HEK293 (cell line): ENCODE data around the gene BCL2.

Experiments
- CTCF ChIP-seq: fragments of 450-650 bp; formaldehyde crosslinking; IDR thresholded peaks from 2 replicates; pipeline ENCODE4 v1.5.1; 2016; ENCODE audit warnings: missing biosample characterization, missing genetic modification characterization
- ELK4 ChIP-seq: IDR thresholded peaks from 2 replicates; pipeline ENCODE4 v1.6.1; 2011; ENCODE audit warnings: mild to moderate bottlenecking, low read depth, low read length, borderline replicate concordance
- INSM2 ChIP-seq: fragments of 450-650 bp; formaldehyde crosslinking; IDR thresholded peaks from 2 replicates; pipeline ENCODE4 v1.5.1; 2016; ENCODE audit warnings: missing biosample characterization, missing genetic modification characterization
- KLF9 ChIP-seq: fragments of 450-650 bp; formaldehyde crosslinking; IDR thresholded peaks from 2 replicates; pipeline ENCODE4 v1.5.1; 2016; ENCODE audit warnings: missing biosample characterization, missing genetic modification characterization, low read depth
- TCF7L2 ChIP-seq: IDR thresholded peaks from 2 replicates; pipeline ENCODE4 v1.6.1; 2011; ENCODE audit warnings: low read depth, mild to moderate bottlenecking, inconsistent platforms, low read length, moderate library complexity, borderline replicate concordance
- ZNF449 ChIP-seq: fragments of 450-650 bp; formaldehyde crosslinking; IDR thresholded peaks from 2 replicates; pipeline ENCODE4 v1.5.1; 2017; ENCODE audit warnings: missing biosample characterization, mild to moderate bottlenecking, missing genetic modification characterization, moderate library complexity
- ZNF549 ChIP-seq: fragments of 450-650 bp; IDR thresholded peaks from 2 replicates; pipeline ENCODE4 v1.5.1; 2018; ENCODE audit warnings: missing biosample characterization, missing genetic modification characterization, mild to moderate bottlenecking, inconsistent platforms, moderate library complexity
- ZNF792 ChIP-seq: fragments of 450-650 bp; formaldehyde crosslinking; IDR thresholded peaks from 2 replicates; pipeline ENCODE4 v1.5.1; 2016; ENCODE audit warnings: missing biosample characterization, missing genetic modification characterization

- no peak for TF ChIP-seq CTCF (tag by site-specific recombination)
- TF ChIP-seq ZNF549 (tag by site-specific recombination) = no peak
- no peak for TF ChIP-seq INSM2
- no peak for TF ChIP-seq ELK4
- no peak for TF ChIP-seq ZNF792 (tag by site-specific recombination)
- TF ChIP-seq TCF7L2 = no peak
- TF ChIP-seq KLF9 (tag by site-specific recombination) = no peak
- no peak for TF ChIP-seq ZNF449 (tag by site-specific recombination)
These were observed 29.3 kb downstream of the BCL2 start for GRCh38 chr18:63290166-63290820.
